ENCODE data around the gene PLPP1. TPM values are rescaled to one million over a fixed set of nuclear protein-coding genes. Genes with fewer than 3 reads are reported as not detected.

PLPP1 gene
- total and polyA plus RNA-seq, 2 of the 8 experiments (the other 6 are each of a cell fraction or from before 2014, with no cell fraction given), result 43.7 to 91.3 TPM

- no peak overlapping the region for H2BK120ac ChIP-seq (replicated peaks; ENCODE audit: low read depth, low read length)
- no peak overlapping the region for H4K8ac ChIP-seq (ENCODE audit: extremely low read depth, insufficient read depth, low read length)
- FAIRE-seq (no peak), DNase-seq (ENCODE audit: low read depth in 1 of 2, low spot score in 2 of 2) (no peak)
- no peak overlapping the region for H3K56ac ChIP-seq (replicated peaks; ENCODE audit: insufficient read length, low read depth, low read length)
- no peaks in the 10 kb centered on the region for H3K27me3 ChIP-seq (replicated peaks in 1 of 4; ENCODE audit: control insufficient read depth in 3 of 4, extremely low read depth in 1 of 4, insufficient read depth in 3 of 4, low read length in 3 of 4)
- H3K4me3 ChIP-seq (ENCODE audit: extremely low read depth in 1 of 4, insufficient read depth in 2 of 4, low read depth in 3 of 4, low read length in 4 of 4), result no peak overlapping the region
- H3K4me1 ChIP-seq (replicated peaks in 1 of 4; ENCODE audit: control insufficient read depth in 3 of 4, insufficient read depth in 4 of 4, low read length in 3 of 4), result peaks cover 0 to 3% (median 0%) of the 10 kb centered on the region in 4 experiments; a peak in 3 of 7 replicates
- no peak overlapping the region for H2BK5ac ChIP-seq (ENCODE audit: low read depth, low read length)
- H2AK5ac ChIP-seq (ENCODE audit: low read depth, low read length), result no peak overlapping the region
- no peak overlapping the region for H2BK15ac ChIP-seq (ENCODE audit: low read length)
- H3K79me2 ChIP-seq (ENCODE audit: control insufficient read depth in 1 of 2, insufficient read depth in 2 of 2, low read length in 2 of 2), result peaks cover 0 to 62% of the 10 kb centered on the region in 2 experiments; a peak in 2 of 4 replicates
- H2AFZ ChIP-seq (ENCODE audit: low read length), result no peak overlapping the region
- CTCF ChIA-PET (ENCODE audit: partially characterized antibody), result no interaction called here
- H4K5ac ChIP-seq (ENCODE audit: insufficient read length, low read depth, low read length), result no peak overlapping the region
- POLR2A ChIA-PET (ENCODE audit: partially characterized antibody), result interaction anchor here (1.5 kb wide), 1 partner anchor 9 kb away, joined by 4 read pairs; no protein-coding TSS in a partner anchor
- TF ChIP-seq HDAC2 (IDR thresholded peaks at IDR 0.05; ENCODE audit: borderline replicate concordance in 1 of 2, low read depth in 2 of 2, low read length in 2 of 2) (no peak), SUZ12 (IDR thresholded peaks at IDR 0.05; ENCODE audit: low read length) (no peak), PHF8 (conservative IDR thresholded peaks at IDR 0.05; ENCODE audit: low read depth, low read length) (no peak), CEBPB (IDR thresholded peaks at IDR 0.05; ENCODE audit: low read depth, low read length) (no peak), HDAC6 (IDR thresholded peaks at IDR 0.05; ENCODE audit: low read depth, low read length) (no peak), CHD2 (IDR thresholded peaks at IDR 0.05; ENCODE audit: low read length) (no peak), MAFK (IDR thresholded peaks at IDR 0.05; ENCODE audit: low read depth, low read length) (no peak), TEAD4 (IDR thresholded peaks at IDR 0.05; ENCODE audit: low read depth, low read length) (no peak), EP300 (IDR thresholded peaks at IDR 0.05; ENCODE audit: borderline replicate concordance in 1 of 2, low read depth in 2 of 2, low read length in 2 of 2) (no peak), TAF7 (optimal IDR thresholded peaks at IDR 0.05; ENCODE audit: borderline replicate concordance, low read depth, low read length) (no peak), SP1 (IDR thresholded peaks at IDR 0.05; ENCODE audit: low read depth, low read length) (no peak), TCF12 (IDR thresholded peaks at IDR 0.05; ENCODE audit: low read depth, low read length) (no peak), CBX8 (IDR thresholded peaks at IDR 0.05; ENCODE audit: borderline replicate concordance, low read depth, low read length) (no peak)
- H3K18ac ChIP-seq (ENCODE audit: extremely low read depth, low read length), result no peak overlapping the region
- H3K9me3 ChIP-seq (ENCODE audit: insufficient read depth in 2 of 2, low read depth in 1 of 2, low read length in 1 of 2), result no peaks in the 10 kb centered on the region
- H3K4me2 ChIP-seq (ENCODE audit: insufficient read depth in 1 of 2, low read depth in 2 of 2, low read length in 2 of 2), result no peak overlapping the region
- no peak overlapping the region for H3K14ac ChIP-seq (ENCODE audit: insufficient read length)
- H3K27ac ChIP-seq (ENCODE audit: low read depth, low read length), result no peak overlapping the region
- no peak overlapping the region for H4K91ac ChIP-seq (replicated peaks; ENCODE audit: insufficient read length, low read length)
- no peaks in the 10 kb centered on the region for H4K20me1 ChIP-seq (replicated peaks in 1 of 2; ENCODE audit: control insufficient read depth in 1 of 2, insufficient read depth in 2 of 2, low read length in 2 of 2)
- H3K9ac ChIP-seq (replicated peaks in 1 of 4; ENCODE audit: extremely low read depth in 1 of 4, low read depth in 3 of 4, low read length in 3 of 4), result no peak overlapping the region
- no peak overlapping the region for H2BK12ac ChIP-seq (ENCODE audit: low read depth, low read length)
- no peak overlapping the region for H2BK20ac ChIP-seq (ENCODE audit: low read length)
- peaks cover 2% of the 10 kb centered on the region for H3K79me1 ChIP-seq (ENCODE audit: low read depth, low read length)
- H3K23me2 ChIP-seq (ENCODE audit: low read depth, low read length), result no peaks in the 10 kb centered on the region
- 96% methylated on average over 1 of the region's 1 CpG; no CpG with 5 or more reads in 1 of the 2 experiments for WGBS, 2 experiments (ENCODE audit: extremely low coverage in 1 of 2, insufficient coverage in 1 of 2, insufficient read length in 1 of 2, insufficient replicate concordance in 2 of 2, low coverage in 1 of 2, low lambda C conversion rate in 2 of 2, missing lambda C conversion rate in 1 of 2)
- H3K36me3 ChIP-seq (ENCODE audit: control insufficient read depth in 2 of 4, insufficient read depth in 4 of 4, low read length in 3 of 4), result peaks cover 6 to 38% (median 14%) of the 10 kb centered on the region in 4 experiments; a peak in 5 of 8 replicates
- H3K4ac ChIP-seq (replicated peaks; ENCODE audit: insufficient read length, low read depth, low read length), result no peak overlapping the region
- H3K23ac ChIP-seq (ENCODE audit: insufficient read length), result no peak overlapping the region
Measured at GRCh38 chr5:55470282-55470681, 64.5 kb downstream of the PLPP1 start.

Measured in H1 (cell line).